ENCODE results near the gene RNF10.
"Not testable (repeated sequence)": the region's sequence is repeated elsewhere in the genome, so short reads cannot be mapped to it uniquely, and the experiment has no call there.

The RNF10 gene

DNA sequence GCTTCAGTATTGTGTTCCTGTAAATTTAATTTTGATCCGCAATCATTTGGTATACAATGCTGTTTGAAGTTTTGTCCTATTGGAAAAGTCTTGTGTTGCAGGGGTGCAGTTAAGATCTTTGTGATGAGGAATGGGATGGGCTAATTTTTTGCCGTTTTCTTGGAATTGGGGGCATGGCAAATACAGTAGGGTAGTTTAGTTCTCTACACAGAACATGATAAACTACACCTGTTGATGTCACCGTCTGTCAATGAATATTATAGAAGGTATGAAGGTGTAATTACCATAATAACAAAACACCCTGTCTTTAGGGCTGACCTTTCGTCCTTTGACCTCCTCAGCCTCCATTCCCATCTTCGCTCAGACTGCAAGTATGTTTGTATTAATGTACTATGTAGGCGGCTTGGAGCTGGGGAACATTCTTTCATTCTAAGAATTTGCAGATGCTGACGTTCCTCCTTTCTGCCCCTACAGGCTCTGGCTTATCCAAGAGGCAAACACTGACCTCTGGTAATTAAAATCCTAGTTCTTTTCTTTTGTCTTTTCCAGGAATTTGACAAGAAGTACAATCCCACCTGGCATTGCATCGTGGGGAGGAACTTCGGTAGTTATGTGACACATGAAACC lies 36.5 kb upstream of the RNF10 start:
- peak overlapping the region; percentile 58 for H3K4me3 ChIP-seq (ENCODE audit: low read length)
- no peaks in the 10 kb centered on the region for H3K9me3 ChIP-seq (ENCODE audit: control insufficient read depth, low read length)

DNA sequence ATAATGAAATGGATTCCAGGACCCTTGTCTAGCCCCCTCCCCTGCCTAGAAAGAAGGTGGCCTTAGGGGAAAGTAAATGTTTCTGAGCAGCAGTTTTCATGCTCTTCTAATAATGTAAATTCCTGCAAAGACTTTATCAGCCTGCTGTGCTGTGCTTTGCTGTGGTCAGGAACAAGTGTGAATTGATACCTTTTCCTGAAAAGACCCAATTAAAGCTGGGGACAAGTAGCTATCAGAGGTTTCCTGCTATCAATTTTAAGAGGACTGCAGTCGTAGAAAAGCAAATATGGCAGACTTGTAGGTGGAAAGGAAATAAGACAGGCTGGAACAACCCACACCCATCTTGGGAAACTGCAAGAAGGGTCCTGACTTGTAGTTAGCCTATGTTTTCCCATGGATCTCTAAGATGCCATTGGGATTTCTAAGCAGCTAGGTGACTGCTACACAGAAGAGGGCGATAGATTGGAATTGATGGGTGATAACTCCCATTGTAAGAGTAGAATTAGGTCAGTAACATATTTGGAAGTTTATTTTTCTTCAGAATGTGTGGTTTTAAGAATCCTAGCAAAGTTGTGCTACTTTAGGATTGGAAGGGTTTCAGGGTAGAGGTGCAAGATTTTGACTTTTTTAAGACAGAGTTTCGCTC lies 35.2 kb upstream of the RNF10 start:
- H3K36me3 ChIP-seq (ENCODE audit: control insufficient read depth, insufficient read depth, low read length) = no peaks in the 10 kb centered on the region

More for the DNA sequence above, 36.5 kb upstream of the RNF10 start:
- H3K4me1 ChIP-seq (ENCODE audit: control insufficient read depth, insufficient read depth, low read length) = peaks cover 5% of the 10 kb centered on the region
- H3K27me3 ChIP-seq (ENCODE audit: control insufficient read depth, insufficient read depth, low read length) = no peaks in the 10 kb centered on the region
- H3K36me3 ChIP-seq (ENCODE audit: control insufficient read depth, insufficient read depth, low read length) = no peaks in the 10 kb centered on the region
- H3K9ac ChIP-seq (ENCODE audit: low read length) = peak overlapping the region; percentile 76

GRCh38 chr12:120500581-120500980 lies 33.6 kb upstream of the RNF10 start:
- Histone ChIP-seq H3K4me3 (ENCODE audit: low read length) (no peak overlapping the region), H3K9me3 (ENCODE audit: control insufficient read depth, low read length) (no peaks in the 10 kb centered on the region), H3K36me3 (ENCODE audit: control insufficient read depth, insufficient read depth, low read length) (no peaks in the 10 kb centered on the region), H3K27me3 (ENCODE audit: control insufficient read depth, insufficient read depth, low read length) (no peaks in the 10 kb centered on the region), H3K4me1 (ENCODE audit: control insufficient read depth, insufficient read depth, low read length) (peaks cover 5% of the 10 kb centered on the region), H3K9ac (ENCODE audit: low read length) (no peak overlapping the region)

More for the DNA sequence above, 35.2 kb upstream of the RNF10 start:
- Histone ChIP-seq H3K9ac (ENCODE audit: low read length) (no peak overlapping the region), H3K4me3 (ENCODE audit: low read length) (no peak overlapping the region), H3K4me1 (ENCODE audit: control insufficient read depth, insufficient read depth, low read length) (peaks cover 5% of the 10 kb centered on the region), H3K27me3 (ENCODE audit: control insufficient read depth, insufficient read depth, low read length) (no peaks in the 10 kb centered on the region), H3K9me3 (ENCODE audit: control insufficient read depth, low read length) (no peaks in the 10 kb centered on the region)

DNA sequence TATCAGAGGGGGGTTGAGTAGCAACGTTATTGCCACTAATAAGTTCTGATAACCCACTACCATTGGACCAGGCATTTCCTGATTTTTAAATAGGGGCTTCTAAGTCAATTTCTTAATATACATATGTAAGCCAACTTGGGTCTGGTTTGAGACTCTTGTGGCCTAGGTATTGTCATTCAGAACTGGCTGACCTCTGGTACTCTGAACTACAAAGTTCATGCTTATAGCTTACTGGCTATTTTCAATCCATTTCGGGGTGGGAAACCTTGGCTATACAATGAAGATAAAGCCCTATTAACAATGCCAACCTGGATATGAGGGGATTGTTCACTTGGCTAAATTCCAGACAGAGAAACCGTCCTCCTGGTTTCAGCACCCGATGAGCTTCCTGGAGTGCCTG lies 29.6 kb upstream of the RNF10 start:
- no peak overlapping the region for H3K9ac ChIP-seq (ENCODE audit: low read length)
- no peaks in the 10 kb centered on the region for H3K36me3 ChIP-seq (ENCODE audit: control insufficient read depth, insufficient read depth, low read length)
- no peaks in the 10 kb centered on the region for H3K4me1 ChIP-seq (ENCODE audit: control insufficient read depth, insufficient read depth, low read length)
- H3K9me3 ChIP-seq (ENCODE audit: control insufficient read depth, low read length) = no peaks in the 10 kb centered on the region
- H3K4me3 ChIP-seq (ENCODE audit: low read length) = no peak overlapping the region
- H3K27me3 ChIP-seq (ENCODE audit: control insufficient read depth, insufficient read depth, low read length) = no peaks in the 10 kb centered on the region

DNA sequence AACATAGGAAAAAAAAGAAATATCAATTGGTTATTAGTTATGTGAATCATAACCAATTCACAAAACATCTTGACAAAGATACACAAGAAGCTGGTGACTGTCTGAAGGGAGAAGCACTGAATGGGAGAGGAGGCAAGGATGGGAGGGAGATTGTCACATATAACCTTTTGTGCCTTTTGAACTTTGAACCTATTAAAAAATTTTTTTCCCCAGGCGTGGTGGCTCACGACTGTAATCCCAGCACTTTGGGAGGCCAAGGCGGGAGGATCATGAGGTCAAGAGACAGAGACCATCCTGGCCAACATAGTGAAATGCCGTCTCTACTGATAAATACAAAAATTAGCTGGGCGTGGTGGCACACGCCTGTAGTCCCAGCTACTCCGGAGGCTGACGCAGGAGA lies 25.6 kb upstream of the RNF10 start:
- no peak overlapping the region for H3K4me3 ChIP-seq (ENCODE audit: low read length)
- H3K4me1 ChIP-seq (ENCODE audit: control insufficient read depth, insufficient read depth, low read length) = no peaks in the 10 kb centered on the region
- H3K9me3 ChIP-seq (ENCODE audit: control insufficient read depth, low read length) = no peaks in the 10 kb centered on the region
- no peak overlapping the region for H3K9ac ChIP-seq (ENCODE audit: low read length)
- no peaks in the 10 kb centered on the region for H3K36me3 ChIP-seq (ENCODE audit: control insufficient read depth, insufficient read depth, low read length)
- no peaks in the 10 kb centered on the region for H3K27me3 ChIP-seq (ENCODE audit: control insufficient read depth, insufficient read depth, low read length)

GRCh38 chr12:120514002-120514401 lies 20.2 kb upstream of the RNF10 start:
- no peaks in the 10 kb centered on the region for H3K4me1 ChIP-seq (ENCODE audit: control insufficient read depth, insufficient read depth, low read length)
- no peak overlapping the region for H3K4me3 ChIP-seq (ENCODE audit: low read length)
- no peaks in the 10 kb centered on the region for H3K9me3 ChIP-seq (ENCODE audit: control insufficient read depth, low read length)
- no peaks in the 10 kb centered on the region for H3K27me3 ChIP-seq (ENCODE audit: control insufficient read depth, insufficient read depth, low read length)
- H3K36me3 ChIP-seq (ENCODE audit: control insufficient read depth, insufficient read depth, low read length) = no peaks in the 10 kb centered on the region
- H3K9ac ChIP-seq (ENCODE audit: low read length) = no peak overlapping the region

- Histone ChIP-seq H3K36me3 (ENCODE audit: control insufficient read depth, insufficient read depth, low read length) (no peaks in the 10 kb centered on the region), H3K9ac (ENCODE audit: low read length) (no peak overlapping the region), H3K4me1 (ENCODE audit: control insufficient read depth, insufficient read depth, low read length) (no peaks in the 10 kb centered on the region), H3K27me3 (ENCODE audit: control insufficient read depth, insufficient read depth, low read length) (no peaks in the 10 kb centered on the region), H3K4me3 (ENCODE audit: low read length) (no peak overlapping the region), H3K9me3 (ENCODE audit: control insufficient read depth, low read length) (no peaks in the 10 kb centered on the region)
These were observed 18.7 kb upstream of the RNF10 start for GRCh38 chr12:120515496-120515895.

DNA sequence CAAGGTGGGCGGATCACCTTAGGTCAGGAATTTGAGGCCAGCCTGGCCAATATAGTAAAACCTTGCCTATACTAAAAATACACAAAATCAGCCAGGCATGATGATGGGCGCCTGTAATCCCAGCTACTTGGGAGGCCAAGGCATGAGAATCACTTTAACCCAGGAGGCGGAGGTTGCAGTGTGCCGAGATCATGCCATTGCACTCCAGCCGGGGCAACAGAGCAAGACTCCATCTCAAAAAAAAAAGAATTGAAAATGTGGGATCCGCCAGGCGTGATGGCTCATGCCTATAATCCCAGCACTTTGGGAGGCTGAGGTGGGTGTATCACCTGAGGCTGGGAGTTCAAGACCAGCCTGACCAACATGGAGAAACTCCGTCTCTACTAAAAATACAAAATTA lies 14.8 kb upstream of the RNF10 start:
- H3K4me1 ChIP-seq (ENCODE audit: control insufficient read depth, insufficient read depth, low read length); H3K27me3 ChIP-seq (ENCODE audit: control insufficient read depth, insufficient read depth, low read length); H3K9me3 ChIP-seq (ENCODE audit: control insufficient read depth, low read length); H3K9ac ChIP-seq (ENCODE audit: low read length); H3K36me3 ChIP-seq (ENCODE audit: control insufficient read depth, insufficient read depth, low read length); H3K4me3 ChIP-seq (ENCODE audit: low read length): not testable (repeated sequence)

DNA sequence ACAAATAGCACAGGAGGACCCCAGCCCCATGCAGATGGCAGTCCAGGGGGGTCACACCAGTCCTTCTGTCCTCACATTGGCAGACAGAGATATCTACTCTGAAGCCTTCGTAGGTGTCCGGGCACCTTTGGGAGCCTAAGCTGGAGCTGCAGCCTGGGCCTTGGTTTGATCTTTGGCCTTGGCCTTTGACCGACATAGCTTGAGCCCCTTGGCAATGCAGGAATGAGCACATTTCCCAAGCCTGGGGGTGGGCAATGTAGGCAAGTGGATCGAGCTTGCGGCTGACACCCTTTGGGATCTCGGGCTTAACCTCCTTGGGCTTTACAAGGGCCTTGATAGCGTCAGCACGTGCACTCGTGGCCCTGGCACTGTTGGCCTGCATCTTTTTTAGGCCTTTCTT lies 11.6 kb upstream of the RNF10 start:
- Histone ChIP-seq H3K27me3 (ENCODE audit: control insufficient read depth, insufficient read depth, low read length) (no peaks in the 10 kb centered on the region), H3K4me1 (ENCODE audit: control insufficient read depth, insufficient read depth, low read length) (no peaks in the 10 kb centered on the region), H3K36me3 (ENCODE audit: control insufficient read depth, insufficient read depth, low read length) (no peaks in the 10 kb centered on the region), H3K4me3 (ENCODE audit: low read length) (no peak overlapping the region), H3K9ac (ENCODE audit: low read length) (no peak overlapping the region), H3K9me3 (ENCODE audit: control insufficient read depth, low read length) (no peaks in the 10 kb centered on the region)

- Histone ChIP-seq H3K9me3 (ENCODE audit: control insufficient read depth, low read length) (no peaks in the 10 kb centered on the region), H3K4me1 (ENCODE audit: control insufficient read depth, insufficient read depth, low read length) (no peaks in the 10 kb centered on the region), H3K27me3 (ENCODE audit: control insufficient read depth, insufficient read depth, low read length) (no peaks in the 10 kb centered on the region), H3K4me3 (ENCODE audit: low read length) (peak within 1 kb of the TSS; percentile 53), H3K9ac (ENCODE audit: low read length) (peak within 1 kb of the TSS; percentile 95), H3K36me3 (ENCODE audit: control insufficient read depth, insufficient read depth, low read length) (no peaks in the 10 kb centered on the region)
These were observed 5.2 kb upstream of the RNF10 start, which contains the start of gene COQ5 for GRCh38 chr12:120528861-120529525. Gene COQ5, minus strand, starts transcription at chr12:120529158. Its CDS starts 17 bp downstream, at chr12:120529141.

DNA sequence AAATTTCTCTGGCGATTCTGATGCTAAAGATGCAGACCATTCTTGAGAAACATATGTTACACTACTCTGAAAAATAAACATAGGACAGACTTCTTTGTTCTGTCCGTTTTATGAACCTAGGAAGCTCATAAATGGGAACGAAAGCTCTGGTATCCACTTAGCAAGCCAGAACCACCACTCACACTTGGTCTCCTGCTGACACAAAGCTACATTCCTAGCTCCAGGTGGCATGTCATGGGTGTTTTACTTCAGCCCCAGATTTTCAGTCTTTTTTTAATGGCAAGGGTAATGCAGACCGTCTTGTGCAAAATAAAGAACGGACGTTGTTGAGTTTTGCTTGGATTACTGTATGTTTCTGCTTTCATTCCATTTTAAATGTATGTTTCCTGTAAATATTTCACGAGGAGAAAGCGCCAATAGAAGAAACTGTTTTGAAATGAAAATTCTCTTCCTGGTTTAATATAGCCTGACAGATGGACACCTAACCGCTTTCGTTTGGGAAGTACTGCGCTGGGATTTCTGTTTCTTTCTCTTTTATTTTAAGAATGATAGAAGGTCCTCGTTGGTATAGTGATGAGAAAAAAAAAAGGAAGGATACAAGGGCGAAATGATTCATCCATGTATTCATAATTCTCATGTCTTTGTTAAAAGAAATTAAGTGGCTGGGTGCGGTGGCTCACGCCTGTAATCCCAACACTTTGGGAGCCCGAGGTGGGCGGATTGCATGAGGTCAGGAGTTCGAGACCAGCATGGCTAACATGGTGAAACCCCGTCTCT lies 4.3 kb upstream of the RNF10 start:
- Histone ChIP-seq H3K36me3 (ENCODE audit: control insufficient read depth, insufficient read depth, low read length) (no peaks in the 10 kb centered on the region), H3K4me1 (ENCODE audit: control insufficient read depth, insufficient read depth, low read length) (no peaks in the 10 kb centered on the region), H3K4me3 (ENCODE audit: low read length) (peak overlapping the region; percentile 53), H3K9me3 (ENCODE audit: control insufficient read depth, low read length) (no peaks in the 10 kb centered on the region), H3K27me3 (ENCODE audit: control insufficient read depth, insufficient read depth, low read length) (no peaks in the 10 kb centered on the region), H3K9ac (ENCODE audit: low read length) (peak overlapping the region; percentile 95)

DNA sequence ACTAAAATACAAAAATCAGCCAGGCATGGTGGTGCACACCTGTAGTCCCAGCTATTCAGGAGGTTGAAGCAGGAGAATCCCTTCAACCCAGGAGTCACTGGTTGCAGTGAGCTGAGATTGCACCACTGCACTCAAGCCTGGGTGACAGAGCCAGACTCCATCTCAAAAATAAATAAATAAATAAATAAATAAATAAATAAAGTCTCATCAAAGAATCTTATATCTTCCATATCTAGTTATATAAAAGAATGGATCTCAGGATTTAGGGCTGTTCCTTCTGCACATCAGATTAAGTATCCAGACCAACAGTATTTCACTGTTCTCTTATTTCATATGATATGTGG lies 3.8 kb upstream of the RNF10 start:
- H3K27me3 ChIP-seq (ENCODE audit: control insufficient read depth, insufficient read depth, low read length); H3K9me3 ChIP-seq (ENCODE audit: control insufficient read depth, low read length); H3K36me3 ChIP-seq (ENCODE audit: control insufficient read depth, insufficient read depth, low read length); H3K4me1 ChIP-seq (ENCODE audit: control insufficient read depth, insufficient read depth, low read length): not testable (repeated sequence)
- H3K4me3 ChIP-seq (ENCODE audit: low read length) = peak overlapping the region; percentile 53
- peak overlapping the region; percentile 95 for H3K9ac ChIP-seq (ENCODE audit: low read length)

Data from mucosa of stomach (tissue), 1 donor.